GM18907 (cell line): ENCODE measurements around the gene SLC26A11.

Source experiments
- ATAC-seq: cut with Tn5 transposase; IDR thresholded peaks from one replicate; pipeline ENCODE4 v1.9.1; 2021; ENCODE audit warnings: mild to moderate bottlenecking, moderate library complexity; ENCODE audit not compliant: unreplicated experiment

SLC26A11 gene

GRCh38 chr17:80277751-80278671, 57.8 kb downstream of the SLC26A11 start:
- no peak for ATAC-seq

GRCh38 chr17:80279895-80280294, 59.7 kb downstream of the SLC26A11 start:
- no peak for ATAC-seq

GRCh38 chr17:80281516-80281915, 61.3 kb downstream of the SLC26A11 start:
- ATAC-seq, result no peak

- ATAC-seq, result no peak
Measured at GRCh38 chr17:80283116-80283852, 63.1 kb downstream of the SLC26A11 start.

- ATAC-seq, result no peak
Measured at GRCh38 chr17:80284631-80285030, 64.4 kb downstream of the SLC26A11 start.

GRCh38 chr17:80285237-80285920, 65.2 kb downstream of the SLC26A11 start:
- no peak for ATAC-seq

GRCh38 chr17:80286638-80286960, 66.4 kb downstream of the SLC26A11 start:
- no peak for ATAC-seq

GRCh38 chr17:80287038-80287437, 66.8 kb downstream of the SLC26A11 start:
- ATAC-seq, result no peak

- ATAC-seq, result no peak
Measured at GRCh38 chr17:80287806-80288567, 67.8 kb downstream of the SLC26A11 start.

- ATAC-seq, result no peak
Measured at GRCh38 chr17:80289616-80290015, 69.4 kb downstream of the SLC26A11 start.

GRCh38 chr17:80290156-80290555, 69.9 kb downstream of the SLC26A11 start:
- ATAC-seq, result no peak

GRCh38 chr17:80291260-80291659, 71.0 kb downstream of the SLC26A11 start:
- no peak for ATAC-seq

- ATAC-seq, result no peak
Measured at GRCh38 chr17:80291691-80292487, 71.7 kb downstream of the SLC26A11 start.

- ATAC-seq, result no peak
Measured at GRCh38 chr17:80292521-80292971, 72.3 kb downstream of the SLC26A11 start.

- ATAC-seq, result no peak
Measured at GRCh38 chr17:80294210-80294609, 74.0 kb downstream of the SLC26A11 start.

- no peak for ATAC-seq
Measured at GRCh38 chr17:80294653-80295052, 74.4 kb downstream of the SLC26A11 start.

- ATAC-seq, result no peak
Measured at GRCh38 chr17:80295146-80295545, 74.9 kb downstream of the SLC26A11 start.

GRCh38 chr17:80295559-80295958, 75.3 kb downstream of the SLC26A11 start:
- ATAC-seq, result no peak

- ATAC-seq, result no peak
Measured at GRCh38 chr17:80296221-80296620, 76.0 kb downstream of the SLC26A11 start.

GRCh38 chr17:80297996-80298560, 77.9 kb downstream of the SLC26A11 start:
- ATAC-seq, result no peak
